GM18951 (cell line): ENCODE results near the gene IFNA5.

Source experiments
- POLR2A ChIP-seq: IDR thresholded peaks from 4 replicates; pipeline ENCODE4 v1.6.1; 2011; ENCODE audit warnings: mild to moderate bottlenecking; ENCODE audit not compliant: insufficient read length, insufficient read depth; ENCODE audit errors: extremely low read depth
- in situ Hi-C: fragments of 300-500 bp; cut with MboI; formaldehyde crosslinking; loops from one replicate; pipeline ENCODE4 v1.12.0; 2022; ENCODE audit warnings: low sequenced_read_pairs, mixed read lengths, inconsistent platforms; ENCODE audit not compliant: unreplicated experiment

The IFNA5 gene

DNA sequence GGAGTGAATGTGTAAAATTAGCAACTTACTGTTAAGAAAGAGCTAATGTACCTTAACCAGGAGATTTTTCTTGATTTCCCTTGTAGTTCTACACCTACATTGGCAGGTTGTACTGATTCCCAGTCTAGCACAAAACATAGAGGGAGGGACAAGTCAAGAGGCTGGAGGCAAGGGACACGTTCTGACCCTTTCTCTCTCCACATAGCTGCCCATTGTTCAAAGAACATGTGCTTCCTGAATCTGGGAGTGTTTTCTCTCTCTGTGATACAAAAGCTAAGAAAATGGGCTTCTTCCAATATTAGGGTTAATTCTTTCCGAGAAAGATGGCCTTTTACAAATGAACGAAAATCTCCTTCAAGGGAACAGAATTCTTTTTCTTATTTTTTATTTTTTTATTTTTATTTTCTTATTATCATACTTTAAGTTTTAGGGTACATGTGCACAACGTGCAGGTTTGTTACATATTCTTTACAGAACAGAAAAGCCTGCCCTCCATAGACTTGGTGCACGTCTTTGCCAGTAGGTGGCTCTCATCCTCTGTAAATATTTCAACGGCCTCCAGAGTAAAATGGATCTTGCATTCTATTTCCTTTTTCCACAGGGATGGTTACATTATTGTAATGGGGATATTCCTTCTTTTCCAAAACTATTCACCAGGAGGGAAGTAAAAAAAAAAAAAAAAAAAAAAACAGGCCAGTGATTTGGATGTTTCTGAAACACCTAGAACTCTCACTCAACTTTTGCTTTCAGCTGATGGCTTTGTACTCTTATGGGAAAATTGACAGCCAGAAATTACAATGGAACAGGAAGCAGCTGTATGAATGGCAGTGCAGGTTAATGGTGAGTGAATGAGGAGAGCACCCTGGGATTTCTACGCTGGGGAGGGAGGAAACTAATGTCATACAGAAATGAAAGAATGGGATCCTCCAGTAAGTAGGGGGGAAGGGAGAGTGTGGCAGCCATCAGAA, 13.1 kb upstream of the IFNA5 start:
- no peak for TF ChIP-seq POLR2A
- in situ Hi-C loops: loop anchor here (25.0 kb wide), 1 partner anchor 469 kb away; no protein-coding TSS in a partner anchor

DNA sequence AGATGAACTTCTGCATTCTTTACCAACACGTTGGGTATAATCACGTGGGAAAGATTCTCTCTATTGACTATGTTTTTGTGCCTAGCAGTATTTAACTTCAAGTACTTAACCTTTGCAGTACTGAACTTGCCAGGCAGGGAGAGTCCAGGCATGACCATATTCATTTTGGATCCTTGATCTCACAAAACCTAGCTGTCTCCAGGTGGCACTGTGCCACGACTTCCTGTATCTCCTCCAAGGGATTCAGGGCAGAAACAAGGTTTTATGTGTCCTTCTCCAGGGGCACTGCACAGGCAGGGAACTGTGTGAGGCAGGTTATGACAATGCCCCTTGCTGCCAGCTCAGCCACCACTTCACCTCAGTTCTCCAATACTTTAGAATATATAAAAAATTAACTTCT, 11.7 kb upstream of the IFNA5 start:
- in situ Hi-C loops: loop anchor here (25.0 kb wide), 1 partner anchor 470 kb away; no protein-coding TSS in a partner anchor
- TF ChIP-seq POLR2A: no peak

DNA sequence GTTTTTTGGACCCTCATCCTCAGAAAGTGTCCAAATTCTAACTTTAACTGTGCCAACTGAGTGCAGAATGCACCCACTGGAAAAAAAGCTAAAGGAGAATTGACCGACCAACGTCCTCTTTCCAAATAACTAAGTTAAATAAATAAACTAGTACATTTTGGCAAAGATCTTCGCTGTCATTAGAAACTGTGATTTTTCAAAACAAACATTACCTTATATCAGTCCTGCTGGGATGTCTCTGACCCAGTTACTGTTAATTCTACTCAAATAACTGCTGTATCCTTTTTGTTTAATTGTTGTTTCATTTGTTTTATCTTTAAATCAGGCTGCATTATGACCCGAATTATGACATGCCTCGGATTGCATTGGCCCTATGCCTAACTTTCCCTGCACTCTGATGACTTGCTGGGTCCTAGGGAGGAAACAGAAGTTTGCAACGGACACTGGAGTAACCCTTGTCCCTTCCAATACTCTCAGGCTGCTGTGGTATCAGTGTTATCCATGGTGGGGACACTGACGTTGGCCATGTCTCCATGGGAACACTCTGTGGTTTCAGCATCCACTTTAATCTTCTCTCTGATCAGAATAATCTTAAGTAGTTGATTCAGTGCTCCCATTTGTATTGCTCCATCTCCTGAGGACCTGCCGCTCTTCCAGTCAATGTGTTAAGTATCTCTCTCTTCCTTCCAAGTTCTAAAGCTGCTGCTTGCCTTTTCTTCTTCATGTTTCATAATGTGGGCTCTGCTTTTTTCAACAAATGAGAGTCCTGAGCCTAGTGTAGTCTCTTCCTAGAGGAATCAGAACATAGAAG, 11.1 kb upstream of the IFNA5 start:
- TF ChIP-seq POLR2A: no peak
- in situ Hi-C loops: loop anchor here (25.0 kb wide), 1 partner anchor 471 kb away; no protein-coding TSS in a partner anchor

DNA sequence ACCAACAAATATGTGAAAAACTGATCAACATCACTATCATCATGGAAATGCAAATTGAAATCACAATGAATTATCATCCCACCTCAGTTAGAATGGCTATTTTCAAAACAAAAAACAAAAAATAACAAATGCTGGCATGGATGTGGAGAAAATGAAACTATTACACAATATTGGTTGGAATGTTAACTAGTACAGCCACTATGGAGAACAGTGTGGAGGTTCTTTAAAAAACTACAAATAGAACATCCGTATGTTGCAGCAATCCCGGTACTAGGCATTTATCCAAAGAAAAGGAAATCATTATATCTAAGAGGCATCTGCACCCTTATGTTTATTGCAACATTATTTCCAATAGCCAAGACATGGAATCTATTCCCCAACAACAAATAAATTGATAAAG, 9.0 kb upstream of the IFNA5 start:
- no peak for TF ChIP-seq POLR2A
- in situ Hi-C loops: loop anchor here (25.0 kb wide), 1 partner anchor 473 kb away; no protein-coding TSS in a partner anchor

DNA sequence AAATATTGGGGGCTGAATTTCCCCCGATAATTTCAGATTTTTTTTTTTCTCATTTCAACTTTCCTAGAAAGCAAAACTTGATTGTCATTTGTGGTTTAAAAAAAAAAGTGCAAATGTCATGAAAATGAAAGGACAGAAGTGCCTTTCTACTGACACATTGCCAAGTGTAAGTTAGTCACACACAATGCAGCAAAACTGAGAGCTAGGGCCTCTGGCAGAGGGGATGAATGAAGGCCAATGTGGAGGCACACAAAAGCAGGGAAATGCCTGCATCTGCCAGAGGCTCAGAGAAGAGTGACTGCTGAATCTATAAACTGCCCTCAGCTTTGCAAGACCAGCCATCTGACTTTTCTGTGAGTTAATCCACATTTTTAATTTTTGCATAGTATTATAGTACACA, 6.8 kb upstream of the IFNA5 start:
- in situ Hi-C loops: loop anchor here (25.0 kb wide), 1 partner anchor 475 kb away; no protein-coding TSS in a partner anchor
- no peak for TF ChIP-seq POLR2A

DNA sequence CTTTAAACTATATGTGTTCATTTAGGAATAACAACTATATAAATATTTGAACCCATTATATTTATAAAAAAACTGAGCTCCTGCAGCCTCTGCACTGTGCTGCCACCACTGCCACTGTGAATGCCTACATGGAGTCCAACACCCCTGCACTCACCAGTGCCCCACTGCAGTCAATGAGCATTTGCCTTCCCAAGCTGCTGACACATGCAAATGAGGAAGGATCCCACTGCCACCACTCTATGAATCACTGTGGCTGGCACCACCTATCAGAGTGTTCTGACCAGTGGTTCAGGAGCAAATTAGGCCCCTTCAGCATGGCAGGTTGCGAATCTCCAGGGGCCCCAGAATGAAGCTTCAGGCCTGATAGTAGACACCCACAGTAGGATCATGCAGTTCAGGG, 9.1 kb downstream of the IFNA5 start:
- TF ChIP-seq POLR2A: no peak
- in situ Hi-C loops: no loop called here

DNA sequence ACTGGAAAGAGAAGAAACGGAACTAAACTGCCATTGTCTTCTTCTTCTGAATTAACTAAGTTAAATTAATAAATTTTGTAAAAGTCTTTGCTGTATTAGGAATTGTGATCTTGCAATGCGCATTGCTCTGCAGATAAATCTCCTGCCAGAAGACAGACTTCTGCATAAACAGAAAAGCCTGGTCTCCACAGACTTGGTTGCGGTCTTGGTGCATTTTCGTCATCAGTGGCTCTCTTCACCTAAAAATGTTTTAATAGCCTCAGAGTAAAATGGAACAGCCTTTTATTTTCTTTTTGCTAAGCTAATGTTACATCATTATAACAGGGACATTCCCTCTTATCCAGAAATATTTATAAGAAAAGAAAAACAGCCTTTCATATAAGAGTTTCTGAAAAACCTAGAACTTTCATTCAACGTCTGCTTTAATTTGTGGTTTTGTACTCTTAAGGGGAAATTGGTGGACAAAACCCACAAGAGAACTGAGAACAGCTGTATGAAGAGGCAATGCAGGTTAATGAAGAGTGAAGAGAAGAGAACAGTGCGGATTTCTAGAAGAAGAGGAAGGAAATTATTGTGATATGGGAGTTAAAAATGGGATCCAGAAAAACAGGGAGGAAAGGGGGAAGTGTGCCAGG, 10.1 kb downstream of the IFNA5 start:
- no peak for TF ChIP-seq POLR2A
- in situ Hi-C loops: no loop called here

DNA sequence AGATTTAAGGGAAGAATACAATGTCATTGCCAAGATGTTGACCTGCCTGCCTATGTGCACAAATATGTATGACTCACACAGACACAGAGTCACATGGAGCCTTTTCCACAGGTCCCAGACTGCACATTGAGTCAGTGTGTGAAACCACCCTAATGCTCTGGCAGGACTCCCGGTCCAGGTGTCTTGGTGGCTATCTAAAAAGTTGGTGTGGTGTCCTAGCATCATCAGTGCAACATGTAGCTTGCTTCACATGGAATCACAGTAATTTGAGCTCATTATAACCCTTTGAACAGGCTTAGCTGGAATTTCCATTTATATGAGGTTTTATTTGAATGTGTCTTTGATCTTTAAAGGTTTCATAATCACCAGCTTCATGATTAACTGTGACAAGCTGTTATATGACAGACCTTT, 10.7 kb downstream of the IFNA5 start:
- in situ Hi-C loops: no loop called here
- no peak for TF ChIP-seq POLR2A

DNA sequence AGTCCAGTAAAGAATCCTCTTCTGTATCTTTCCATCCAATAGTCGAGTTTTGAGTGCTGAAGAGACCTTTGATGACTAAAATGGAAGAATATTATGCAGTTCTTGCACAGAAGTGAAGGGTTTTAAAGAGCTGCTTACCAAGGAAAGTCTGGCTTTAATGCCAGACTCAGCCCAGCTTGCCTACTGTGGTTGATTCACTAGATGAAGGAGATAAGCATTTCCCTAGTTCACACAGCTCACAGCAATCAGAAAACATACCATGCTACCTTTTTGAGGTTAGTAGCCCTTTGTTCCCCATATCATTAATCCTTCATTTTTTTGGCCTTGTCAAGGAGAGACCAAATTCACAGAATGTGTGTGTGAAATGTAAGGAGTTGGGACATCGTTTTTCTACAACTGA, 15.3 kb downstream of the IFNA5 start:
- no peak for TF ChIP-seq POLR2A
- in situ Hi-C loops: no loop called here

DNA sequence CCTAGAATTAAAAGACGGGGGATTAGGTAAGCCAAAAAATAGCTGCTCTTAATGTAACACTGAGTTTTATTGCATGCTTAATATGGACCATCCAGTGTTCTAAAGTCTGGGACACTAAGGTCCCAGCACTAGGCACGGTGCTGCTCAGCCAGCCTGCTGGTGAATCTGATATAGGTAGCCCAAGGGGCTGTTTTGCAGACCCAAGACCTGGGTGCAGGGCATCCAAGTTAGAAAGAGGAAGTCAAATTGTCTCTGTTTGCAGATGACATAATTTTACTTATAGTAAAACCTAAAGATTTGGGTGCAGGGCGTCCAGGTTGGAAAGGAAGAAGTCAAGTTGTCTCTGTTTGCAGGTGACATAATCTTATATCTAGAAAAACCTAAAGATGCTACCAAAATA, 17.8 kb downstream of the IFNA5 start:
- TF ChIP-seq POLR2A: no peak
- in situ Hi-C loops: no loop called here

DNA sequence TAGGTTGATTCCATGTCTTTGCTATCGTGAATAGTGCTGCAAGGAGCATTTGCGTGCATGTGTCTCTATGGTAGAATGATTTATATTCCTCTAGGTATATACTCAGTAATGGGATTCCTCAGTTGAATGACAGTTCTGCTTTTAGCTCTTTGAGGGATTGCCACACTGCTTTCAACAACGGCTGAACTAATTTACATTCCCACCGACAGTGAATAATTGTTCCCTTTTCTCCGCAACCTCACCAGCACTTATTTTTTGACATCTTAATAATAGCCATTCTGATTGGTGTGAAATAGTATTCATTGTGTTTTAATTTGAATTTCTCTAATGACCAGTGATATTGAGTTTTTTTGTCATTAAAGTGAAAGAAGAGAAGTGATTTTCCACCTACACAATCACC, 18.5 kb downstream of the IFNA5 start:
- TF ChIP-seq POLR2A: no peak
- in situ Hi-C loops: no loop called here

DNA sequence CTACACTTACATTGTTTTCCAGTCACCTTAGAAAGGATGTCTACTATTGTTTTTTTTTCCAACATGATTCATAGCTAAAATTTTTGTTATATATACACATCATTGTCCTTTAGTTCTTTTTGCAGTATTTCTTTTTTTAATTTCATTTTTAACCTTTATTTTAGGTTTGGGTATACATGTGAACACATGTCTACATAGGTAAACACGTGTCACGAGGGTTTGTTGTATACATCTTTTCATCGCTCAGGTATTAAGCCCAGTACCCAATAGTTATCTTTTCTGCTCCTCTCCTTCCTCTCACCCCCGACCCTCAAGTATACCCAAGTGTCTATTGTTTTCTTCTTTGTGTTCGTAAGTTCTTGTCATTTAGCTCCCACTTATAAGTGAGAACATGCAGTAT, 19.0 kb downstream of the IFNA5 start:
- no peak for TF ChIP-seq POLR2A
- in situ Hi-C loops: no loop called here

DNA sequence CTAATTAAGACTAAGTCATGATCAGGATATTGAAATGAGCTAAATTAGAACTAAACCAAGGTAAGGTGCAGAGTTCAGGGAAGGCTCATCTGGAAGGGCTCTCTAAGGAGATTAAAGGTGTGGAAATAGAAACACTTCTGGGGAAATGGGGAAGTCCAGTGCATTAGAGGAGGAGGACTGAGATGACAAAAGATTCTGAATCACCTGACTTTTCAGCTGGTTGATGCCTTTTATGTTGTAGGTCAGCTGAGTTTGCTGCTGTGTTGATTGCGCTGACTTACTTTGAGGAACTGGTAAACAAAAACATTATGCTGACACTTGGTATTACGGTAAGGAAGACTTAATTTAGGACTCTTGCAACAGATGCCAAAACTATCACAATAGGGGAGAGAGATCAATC, 23.8 kb downstream of the IFNA5 start:
- in situ Hi-C loops: no loop called here
- no peak for TF ChIP-seq POLR2A
